ENCODE data around the gene COCH.
"Not testable (repeated sequence)": the region's sequence is repeated elsewhere in the genome, so short reads cannot be mapped to it uniquely, and the experiment has no call there.

Gene COCH

GRCh38 chr14:30925254-30925653 is 50.9 kb downstream of the COCH start:
- no peak for DNase-seq (ENCODE audit: low read depth)

GRCh38 chr14:30928462-30928861 is 54.1 kb downstream of the COCH start:
- DNase-seq (ENCODE audit: low read depth): no peak

GRCh38 chr14:30933937-30934336 is 59.6 kb downstream of the COCH start:
- DNase-seq (ENCODE audit: low read depth): not testable (repeated sequence)

GRCh38 chr14:30935445-30935844 is 61.1 kb downstream of the COCH start:
- no peak for DNase-seq (ENCODE audit: low read depth)

- DNase-seq (ENCODE audit: low read depth): no peak
Observed at GRCh38 chr14:30938617-30939016, 64.3 kb downstream of the COCH start.
